ENCODE measurements around the gene CREBBP. TPM values are rescaled to one million over a fixed set of nuclear protein-coding genes. Genes with fewer than 3 reads are reported as not detected.
A peak's percentile ranks its signal among the peaks of the same experiment; 100 is the strongest.

The CREBBP gene
- total RNA-seq, 1 experiment from 2014 or later, result 79.6 TPM

DNA sequence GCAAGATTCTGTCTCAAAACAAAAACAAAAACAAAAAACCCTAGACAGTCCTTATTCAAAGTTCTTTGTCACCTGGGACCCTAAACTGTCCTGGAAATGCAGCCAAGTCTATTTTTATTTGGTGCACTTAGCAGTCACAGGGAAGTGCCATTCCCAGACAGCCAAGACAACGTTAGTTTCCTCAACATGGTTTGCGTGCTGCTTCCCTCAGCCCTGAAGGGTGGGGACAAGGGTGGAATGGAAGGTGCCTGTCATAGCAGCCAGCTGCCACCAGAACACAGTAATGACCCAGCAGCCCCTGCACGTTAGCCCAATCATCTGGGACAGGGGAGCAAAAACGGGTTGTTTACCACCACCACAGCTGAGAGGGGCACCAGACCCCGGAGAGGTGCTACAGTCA is 16.9 kb downstream of the CREBBP start:
- TF ChIP-seq EZH2 (IDR thresholded peaks at IDR 0.05; ENCODE audit: borderline replicate concordance, low read depth, low read length, poor library complexity, severe bottlenecking), result no peak
- TF ChIP-seq, protein P1, sequence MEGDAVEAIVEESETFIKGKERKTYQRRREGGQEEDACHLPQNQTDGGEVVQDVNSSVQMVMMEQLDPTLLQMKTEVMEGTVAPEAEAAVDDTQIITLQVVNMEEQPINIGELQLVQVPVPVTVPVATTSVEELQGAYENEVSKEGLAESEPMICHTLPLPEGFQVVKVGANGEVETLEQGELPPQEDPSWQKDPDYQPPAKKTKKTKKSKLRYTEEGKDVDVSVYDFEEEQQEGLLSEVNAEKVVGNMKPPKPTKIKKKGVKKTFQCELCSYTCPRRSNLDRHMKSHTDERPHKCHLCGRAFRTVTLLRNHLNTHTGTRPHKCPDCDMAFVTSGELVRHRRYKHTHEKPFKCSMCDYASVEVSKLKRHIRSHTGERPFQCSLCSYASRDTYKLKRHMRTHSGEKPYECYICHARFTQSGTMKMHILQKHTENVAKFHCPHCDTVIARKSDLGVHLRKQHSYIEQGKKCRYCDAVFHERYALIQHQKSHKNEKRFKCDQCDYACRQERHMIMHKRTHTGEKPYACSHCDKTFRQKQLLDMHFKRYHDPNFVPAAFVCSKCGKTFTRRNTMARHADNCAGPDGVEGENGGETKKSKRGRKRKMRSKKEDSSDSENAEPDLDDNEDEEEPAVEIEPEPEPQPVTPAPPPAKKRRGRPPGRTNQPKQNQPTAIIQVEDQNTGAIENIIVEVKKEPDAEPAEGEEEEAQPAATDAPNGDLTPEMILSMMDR (conservative IDR thresholded peaks at IDR 0.05; ENCODE audit: low read depth, low read length), result 0 out of 2 replicates have a peak, but pooled peaks have one; percentile 10
- H3K9me3 ChIP-seq (ENCODE audit: low read depth, low read length, poor library complexity, severe bottlenecking), result no peaks in the 10 kb centered on the region
- H3K4me1 ChIP-seq (ENCODE audit: insufficient read depth, low read length, poor library complexity, severe bottlenecking), result peaks cover 63% of the 10 kb centered on the region
- H3K27ac ChIP-seq (ENCODE audit: low read depth, low read length, poor library complexity, severe bottlenecking), result no peak overlapping the region
- ChIA-PET POLR2A (ENCODE audit: low non-redundant PET) (no interaction called here), CTCF (no interaction called here)
- no peaks in the 10 kb centered on the region for H3K36me3 ChIP-seq (ENCODE audit: insufficient read depth, low read length, poor library complexity, severe bottlenecking)
- no peaks in the 10 kb centered on the region for H3K27me3 ChIP-seq (replicated peaks; ENCODE audit: insufficient read depth, low read depth, low read length, poor library complexity)
- intact Hi-C loops (cut with micrococcal nuclease; ENCODE audit: unreplicated experiment), result no loop called here
- DNase-seq (ENCODE audit: low spot score), result no peak
- BruUV-seq (replicated peaks), result no TSS peak
- H3K4me3 ChIP-seq (ENCODE audit: low read depth, low read length, poor library complexity, severe bottlenecking), result no peak overlapping the region

DNA sequence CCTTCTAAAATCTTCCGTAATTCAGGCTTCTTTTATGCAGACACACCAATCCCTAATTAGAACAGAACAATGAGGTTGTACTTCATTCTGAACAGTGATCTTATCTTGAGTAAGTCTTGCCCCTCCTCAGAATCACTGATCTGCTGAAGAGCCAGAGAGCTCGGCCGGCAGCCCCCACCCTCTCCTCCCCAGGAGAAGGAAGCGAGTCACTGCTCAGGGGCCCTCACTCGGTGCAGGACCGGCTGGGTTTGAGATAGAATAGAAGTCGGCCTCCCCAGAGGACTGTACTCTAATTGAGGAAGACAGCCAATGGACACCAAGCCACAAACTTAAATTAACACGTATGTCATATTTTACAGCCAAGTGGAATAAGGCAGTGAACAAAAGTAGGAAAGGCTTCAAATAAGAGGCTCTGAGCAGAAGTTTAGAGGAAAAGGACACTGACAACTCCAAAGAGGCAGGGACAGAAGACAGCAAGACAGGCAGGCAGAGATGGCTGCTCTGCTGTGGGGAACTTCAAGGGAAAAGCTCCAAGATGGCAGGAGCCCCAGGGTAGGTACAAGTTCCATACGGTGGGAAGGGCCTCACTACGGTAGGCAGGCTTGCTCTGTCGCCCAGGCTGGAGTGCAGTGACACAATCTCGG is 18.6 kb downstream of the CREBBP start:
- Histone ChIP-seq H3K4me3 (ENCODE audit: low read depth, low read length, poor library complexity, severe bottlenecking) (peak overlapping the region; percentile 23), H3K9me3 (ENCODE audit: low read depth, low read length, poor library complexity, severe bottlenecking) (no peaks in the 10 kb centered on the region), H3K36me3 (ENCODE audit: insufficient read depth, low read length, poor library complexity, severe bottlenecking) (no peaks in the 10 kb centered on the region), H3K4me1 (ENCODE audit: insufficient read depth, low read length, poor library complexity, severe bottlenecking) (peaks cover 64% of the 10 kb centered on the region), H3K27me3 (replicated peaks; ENCODE audit: insufficient read depth, low read depth, low read length, poor library complexity) (no peaks in the 10 kb centered on the region), H3K27ac (ENCODE audit: low read depth, low read length, poor library complexity, severe bottlenecking) (peak overlapping the region; percentile 55)
- peak; percentile 71 for DNase-seq (ENCODE audit: low spot score)
- ChIA-PET POLR2A (ENCODE audit: low non-redundant PET) (interaction anchor here (0.9 kb wide), 1 partner anchor 19 kb away, joined by 4 read pairs; the partner anchor contains the start of gene CREBBP), CTCF (interaction anchor here (0.6 kb wide), 1 partner anchor 391 kb away, joined by 3 read pairs; no protein-coding TSS in a partner anchor)
- BruUV-seq (replicated peaks), result no TSS peak
- TF ChIP-seq EZH2 (IDR thresholded peaks at IDR 0.05; ENCODE audit: borderline replicate concordance, low read depth, low read length, poor library complexity, severe bottlenecking), result no peak
- TF ChIP-seq, protein P1 (conservative IDR thresholded peaks at IDR 0.05; ENCODE audit: low read depth, low read length), result no peak
- intact Hi-C loops (cut with micrococcal nuclease; ENCODE audit: unreplicated experiment), result no loop called here

DNA sequence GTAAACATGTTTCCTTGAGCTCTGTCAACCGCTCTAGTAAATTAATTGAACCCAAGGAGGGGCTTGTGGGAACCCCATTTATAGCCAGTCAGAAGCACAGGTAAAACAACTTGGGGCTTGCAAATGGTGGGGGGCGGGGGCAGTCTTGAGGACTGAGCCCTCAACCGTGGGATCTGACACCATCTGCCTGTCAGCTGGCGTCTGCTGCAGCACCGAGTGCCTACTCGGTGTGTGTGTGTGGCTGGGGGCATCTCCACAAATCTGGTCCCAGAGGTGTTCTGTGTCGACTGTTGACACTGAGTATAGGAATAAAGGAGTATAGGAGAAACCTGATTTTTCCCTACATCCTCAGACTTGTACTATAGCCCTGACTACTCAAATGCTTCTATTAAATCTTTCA is 20.6 kb downstream of the CREBBP start:
- intact Hi-C loops (cut with micrococcal nuclease; ENCODE audit: unreplicated experiment), result no loop called here
- DNase-seq (ENCODE audit: low spot score), result no peak
- no peak overlapping the region for H3K4me3 ChIP-seq (ENCODE audit: low read depth, low read length, poor library complexity, severe bottlenecking)
- no TSS peak for BruUV-seq (replicated peaks)
- CTCF ChIA-PET, result interaction anchor here (0.6 kb wide), 1 partner anchor 313 kb away, joined by 4 read pairs; no protein-coding TSS in a partner anchor
- no peak overlapping the region for H3K27ac ChIP-seq (ENCODE audit: low read depth, low read length, poor library complexity, severe bottlenecking)
- H3K9me3 ChIP-seq (ENCODE audit: low read depth, low read length, poor library complexity, severe bottlenecking), result no peaks in the 10 kb centered on the region
- H3K36me3 ChIP-seq (ENCODE audit: insufficient read depth, low read length, poor library complexity, severe bottlenecking), result no peaks in the 10 kb centered on the region
- POLR2A ChIA-PET (ENCODE audit: low non-redundant PET), result no interaction called here
- TF ChIP-seq, protein P1 (conservative IDR thresholded peaks at IDR 0.05; ENCODE audit: low read depth, low read length), result no peak
- no peak for TF ChIP-seq EZH2 (IDR thresholded peaks at IDR 0.05; ENCODE audit: borderline replicate concordance, low read depth, low read length, poor library complexity, severe bottlenecking)
- H3K27me3 ChIP-seq (replicated peaks; ENCODE audit: insufficient read depth, low read depth, low read length, poor library complexity), result no peaks in the 10 kb centered on the region
- H3K4me1 ChIP-seq (ENCODE audit: insufficient read depth, low read length, poor library complexity, severe bottlenecking), result peaks cover 57% of the 10 kb centered on the region

Data from A673 (cell line).